DND-41 (cell line): Measurements from ENCODE around the gene PRAME.

ENCODE experiments used
- ATAC-seq: fragments of 200-7000 bp; cut with Tn5 transposase; 3 replicates; pipeline ENCODE4 v1.9.1; 2021; ENCODE audit warnings: low read depth; ENCODE audit not compliant: insufficient read depth
- DNase-seq: peaks from one replicate; pipeline ENCODE4 v3.0.0-alpha.2; 2020
- H2AFZ ChIP-seq: 2 replicates; pipeline ENCODE4 v1.6.0; 2012; ENCODE audit warnings: low read depth, low read length
- H3K27ac ChIP-seq: 2 replicates; pipeline ENCODE4 v1.5.1; 2012; ENCODE audit warnings: low read length, inconsistent platforms
- H3K27me3 ChIP-seq: fragments of 200-600 bp; sonication (generic); 2 replicates; pipeline ENCODE4 v1.6.0; 2012; ENCODE audit warnings: low read length, mild to moderate bottlenecking, inconsistent platforms; ENCODE audit not compliant: insufficient read depth, poor library complexity
- H3K36me3 ChIP-seq: 2 replicates; pipeline ENCODE4 v1.5.1; 2012; ENCODE audit warnings: low read length, inconsistent platforms; ENCODE audit not compliant: insufficient read depth
- H3K4me1 ChIP-seq: 2 replicates; pipeline ENCODE4 v1.5.1; 2012; ENCODE audit warnings: mild to moderate bottlenecking, low read length; ENCODE audit not compliant: insufficient read depth
- H3K4me2 ChIP-seq: 2 replicates; pipeline ENCODE4 v1.6.0; 2012; ENCODE audit warnings: mild to moderate bottlenecking, moderate library complexity, low read length, inconsistent platforms; ENCODE audit not compliant: insufficient read depth
- H3K4me3 ChIP-seq, 2 experiments: fragments of 200-600 bp in 1 of 2; shearing (Covaris generic) in 1 of 2; 2 replicates each; pipeline ENCODE4 v1.5.1; 2012 to 2016; ENCODE audit warnings: inconsistent platforms in 2 of 2, low read length in 2 of 2, mild to moderate bottlenecking in 2 of 2, low read depth in 1 of 2, moderate library complexity in 1 of 2
- H3K79me2 ChIP-seq: 2 replicates; pipeline ENCODE4 v1.6.0; 2012; ENCODE audit warnings: low read length, inconsistent platforms; ENCODE audit not compliant: insufficient read depth
- H3K9ac ChIP-seq: 2 replicates; pipeline ENCODE4 v1.6.0; 2012; ENCODE audit warnings: low read depth, mild to moderate bottlenecking, inconsistent platforms, low read length, moderate library complexity
- H3K9me3 ChIP-seq: 2 replicates; pipeline ENCODE4 v1.5.1; 2012; ENCODE audit warnings: low read length, moderate library complexity, mild to moderate bottlenecking, inconsistent platforms; ENCODE audit not compliant: insufficient read depth, severe bottlenecking
- H4K20me1 ChIP-seq: 2 replicates; pipeline ENCODE4 v1.6.0; 2012; ENCODE audit warnings: low read length; ENCODE audit not compliant: insufficient read depth
- CTCF ChIP-seq: IDR thresholded peaks from 2 replicates; pipeline ENCODE4 v1.5.1; 2012; ENCODE audit warnings: borderline replicate concordance, low read length, moderate library complexity, mild to moderate bottlenecking; ENCODE audit not compliant: poor library complexity, severe bottlenecking; ENCODE audit errors: extremely low read depth
- EZH2 ChIP-seq: IDR thresholded peaks from 3 replicates; pipeline ENCODE4 v1.6.1; 2012; ENCODE audit warnings: borderline replicate concordance, low read depth, mild to moderate bottlenecking, moderate library complexity, low read length, inconsistent platforms; ENCODE audit not compliant: severe bottlenecking

PRAME gene

GRCh38 chr22:22545084-22545483, 14.0 kb downstream of the PRAME start:
- no peaks in the 10 kb centered on the region for H4K20me1 ChIP-seq
- ATAC-seq (no peak), DNase-seq (no peak)
- no peak overlapping the region for H2AFZ ChIP-seq
- no peak overlapping the region for H3K4me2 ChIP-seq
- no peaks in the 10 kb centered on the region for H3K79me2 ChIP-seq
- no peaks in the 10 kb centered on the region for H3K4me1 ChIP-seq
- TF ChIP-seq EZH2 (no peak), CTCF (no peak)
- no peak overlapping the region for H3K4me3 ChIP-seq
- no peaks in the 10 kb centered on the region for H3K36me3 ChIP-seq
- no peak overlapping the region for H3K9ac ChIP-seq
- peaks cover 9% of the 10 kb centered on the region for H3K27me3 ChIP-seq
- no peaks in the 10 kb centered on the region for H3K9me3 ChIP-seq
- no peak overlapping the region for H3K27ac ChIP-seq

GRCh38 chr22:22538226-22538989, 20.7 kb downstream of the PRAME start:
- Histone ChIP-seq H2AFZ (no peak overlapping the region), H3K9me3 (no peaks in the 10 kb centered on the region), H3K36me3 (no peaks in the 10 kb centered on the region), H3K27me3 (no peaks in the 10 kb centered on the region), H3K4me2 (no peak overlapping the region), H3K79me2 (no peaks in the 10 kb centered on the region), H3K9ac (no peak overlapping the region), H3K27ac (no peak overlapping the region), H3K4me1 (no peaks in the 10 kb centered on the region), H3K4me3 (no peak overlapping the region), H4K20me1 (no peaks in the 10 kb centered on the region)
- no peak for ATAC-seq
- no peak for DNase-seq
- TF ChIP-seq EZH2 (no peak), CTCF (no peak)

- DNase-seq (no peak), ATAC-seq (no peak)
- Histone ChIP-seq H3K27ac (no peak overlapping the region), H2AFZ (no peak overlapping the region), H3K79me2 (no peaks in the 10 kb centered on the region), H3K9ac (no peak overlapping the region), H3K9me3 (no peaks in the 10 kb centered on the region), H3K4me2 (no peak overlapping the region), H3K27me3 (no peaks in the 10 kb centered on the region), H3K36me3 (no peaks in the 10 kb centered on the region), H4K20me1 (no peaks in the 10 kb centered on the region), H3K4me1 (no peaks in the 10 kb centered on the region), H3K4me3 (no peak overlapping the region)
- TF ChIP-seq EZH2 (no peak), CTCF (no peak)
Observed at GRCh38 chr22:22536916-22537315, 22.1 kb downstream of the PRAME start.

GRCh38 chr22:22536515-22536914, 22.6 kb downstream of the PRAME start:
- no peak for DNase-seq
- Histone ChIP-seq H4K20me1 (no peaks in the 10 kb centered on the region), H3K27me3 (no peaks in the 10 kb centered on the region), H3K4me1 (no peaks in the 10 kb centered on the region), H3K9ac (no peak overlapping the region), H3K9me3 (no peaks in the 10 kb centered on the region), H3K4me3 (no peak overlapping the region), H3K27ac (no peak overlapping the region), H3K36me3 (no peaks in the 10 kb centered on the region), H3K4me2 (no peak overlapping the region), H3K79me2 (no peaks in the 10 kb centered on the region), H2AFZ (no peak overlapping the region)
- ATAC-seq, result no peak
- TF ChIP-seq CTCF (no peak), EZH2 (no peak)
